Chondrocyte (in vitro differentiated cells): ENCODE measurements around the gene ANKRD2. TPM values are rescaled to one million over a fixed set of nuclear protein-coding genes. Genes with fewer than 3 reads are reported as not detected.
A peak's percentile ranks its signal among the peaks of the same experiment; 100 is the strongest.

Experiments
- DNase-seq: peaks from one replicate; pipeline ENCODE4 v3.0.0; 2021; ENCODE audit warnings: mixed read lengths, low spot score
- H3K27ac Mint-ChIP-seq: one replicate; pipeline ENCODE4 v1.8.0; 2021; ENCODE audit warnings: mild to moderate bottlenecking, moderate library complexity, mixed read lengths; ENCODE audit not compliant: unreplicated experiment
- H3K27me3 Mint-ChIP-seq: 2 replicates; pipeline ENCODE4 v1.8.0; 2021; ENCODE audit warnings: low read depth, mixed read lengths
- H3K36me3 Mint-ChIP-seq: 2 replicates; pipeline ENCODE4 v1.8.0; 2021; ENCODE audit warnings: low read depth, mixed read lengths
- H3K4me1 Mint-ChIP-seq: 2 replicates; pipeline ENCODE4 v1.8.0; 2021; ENCODE audit warnings: low read depth, mild to moderate bottlenecking, mixed read lengths
- H3K4me3 Mint-ChIP-seq: one replicate; pipeline ENCODE4 v1.8.0; 2021; ENCODE audit warnings: mild to moderate bottlenecking, moderate library complexity, mixed read lengths; ENCODE audit not compliant: unreplicated experiment
- H3K9me3 Mint-ChIP-seq: 2 replicates; pipeline ENCODE4 v1.8.0; 2021; ENCODE audit warnings: low read depth, mixed read lengths
- total RNA-seq: library from RNA; stranded (reverse); gene quantifications from 3 replicates; pipeline ENCODE4 v1.2.1, GENCODE V29; 2021
- TF ChIP-seq, protein P1 (sequence below): fragments of 200-600 bp; sonication (generic); IDR thresholded peaks from 2 replicates; pipeline ENCODE4 v1.5.0; 2021; ENCODE audit warnings: antibody characterized with exemption, mild to moderate bottlenecking, moderate library complexity

Gene ANKRD2
- total RNA-seq, 1 donor from 2014 or later = 0.60 TPM

DNA sequence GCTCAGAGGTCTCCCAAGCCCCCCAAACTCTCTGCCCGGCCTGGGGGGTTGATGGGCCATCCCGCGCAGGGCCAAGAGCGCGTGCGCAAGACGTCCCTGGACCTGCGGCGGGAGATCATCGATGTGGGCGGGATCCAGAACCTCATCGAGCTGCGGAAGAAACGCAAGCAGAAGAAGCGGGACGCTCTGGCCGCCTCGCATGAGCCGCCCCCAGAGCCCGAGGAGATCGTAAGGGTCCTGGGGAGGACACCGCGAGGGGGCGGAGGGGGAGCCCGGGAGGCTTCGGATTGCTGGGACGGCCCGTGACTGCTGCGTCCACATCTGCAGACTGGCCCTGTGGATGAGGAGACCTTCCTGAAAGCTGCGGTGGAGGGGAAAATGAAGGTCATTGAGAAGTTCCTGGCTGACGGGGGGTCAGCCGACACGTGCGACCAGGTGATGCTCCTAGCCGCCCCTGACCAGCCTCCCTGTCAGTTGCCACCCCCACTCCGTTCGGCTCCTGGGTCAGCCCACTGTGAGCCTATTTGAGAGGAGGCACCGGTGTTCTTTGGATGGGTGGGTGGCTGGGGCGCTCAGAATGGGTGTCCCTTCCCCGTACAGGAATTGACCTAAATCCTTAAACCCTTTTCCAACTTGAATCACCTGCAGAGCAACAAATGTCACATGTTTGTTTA, 5.7 kb downstream of the ANKRD2 start:
- DNase-seq = no peak
- H3K4me3 Mint-ChIP-seq = no peak overlapping the region
- no peaks in the 10 kb centered on the region for H3K27me3 Mint-ChIP-seq
- no peaks in the 10 kb centered on the region for H3K9me3 Mint-ChIP-seq
- H3K4me1 Mint-ChIP-seq = peaks cover 28% of the 10 kb centered on the region
- H3K27ac Mint-ChIP-seq = no peak overlapping the region
- H3K36me3 Mint-ChIP-seq = no peaks in the 10 kb centered on the region
- TF ChIP-seq, protein P1, sequence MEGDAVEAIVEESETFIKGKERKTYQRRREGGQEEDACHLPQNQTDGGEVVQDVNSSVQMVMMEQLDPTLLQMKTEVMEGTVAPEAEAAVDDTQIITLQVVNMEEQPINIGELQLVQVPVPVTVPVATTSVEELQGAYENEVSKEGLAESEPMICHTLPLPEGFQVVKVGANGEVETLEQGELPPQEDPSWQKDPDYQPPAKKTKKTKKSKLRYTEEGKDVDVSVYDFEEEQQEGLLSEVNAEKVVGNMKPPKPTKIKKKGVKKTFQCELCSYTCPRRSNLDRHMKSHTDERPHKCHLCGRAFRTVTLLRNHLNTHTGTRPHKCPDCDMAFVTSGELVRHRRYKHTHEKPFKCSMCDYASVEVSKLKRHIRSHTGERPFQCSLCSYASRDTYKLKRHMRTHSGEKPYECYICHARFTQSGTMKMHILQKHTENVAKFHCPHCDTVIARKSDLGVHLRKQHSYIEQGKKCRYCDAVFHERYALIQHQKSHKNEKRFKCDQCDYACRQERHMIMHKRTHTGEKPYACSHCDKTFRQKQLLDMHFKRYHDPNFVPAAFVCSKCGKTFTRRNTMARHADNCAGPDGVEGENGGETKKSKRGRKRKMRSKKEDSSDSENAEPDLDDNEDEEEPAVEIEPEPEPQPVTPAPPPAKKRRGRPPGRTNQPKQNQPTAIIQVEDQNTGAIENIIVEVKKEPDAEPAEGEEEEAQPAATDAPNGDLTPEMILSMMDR = no peak

DNA sequence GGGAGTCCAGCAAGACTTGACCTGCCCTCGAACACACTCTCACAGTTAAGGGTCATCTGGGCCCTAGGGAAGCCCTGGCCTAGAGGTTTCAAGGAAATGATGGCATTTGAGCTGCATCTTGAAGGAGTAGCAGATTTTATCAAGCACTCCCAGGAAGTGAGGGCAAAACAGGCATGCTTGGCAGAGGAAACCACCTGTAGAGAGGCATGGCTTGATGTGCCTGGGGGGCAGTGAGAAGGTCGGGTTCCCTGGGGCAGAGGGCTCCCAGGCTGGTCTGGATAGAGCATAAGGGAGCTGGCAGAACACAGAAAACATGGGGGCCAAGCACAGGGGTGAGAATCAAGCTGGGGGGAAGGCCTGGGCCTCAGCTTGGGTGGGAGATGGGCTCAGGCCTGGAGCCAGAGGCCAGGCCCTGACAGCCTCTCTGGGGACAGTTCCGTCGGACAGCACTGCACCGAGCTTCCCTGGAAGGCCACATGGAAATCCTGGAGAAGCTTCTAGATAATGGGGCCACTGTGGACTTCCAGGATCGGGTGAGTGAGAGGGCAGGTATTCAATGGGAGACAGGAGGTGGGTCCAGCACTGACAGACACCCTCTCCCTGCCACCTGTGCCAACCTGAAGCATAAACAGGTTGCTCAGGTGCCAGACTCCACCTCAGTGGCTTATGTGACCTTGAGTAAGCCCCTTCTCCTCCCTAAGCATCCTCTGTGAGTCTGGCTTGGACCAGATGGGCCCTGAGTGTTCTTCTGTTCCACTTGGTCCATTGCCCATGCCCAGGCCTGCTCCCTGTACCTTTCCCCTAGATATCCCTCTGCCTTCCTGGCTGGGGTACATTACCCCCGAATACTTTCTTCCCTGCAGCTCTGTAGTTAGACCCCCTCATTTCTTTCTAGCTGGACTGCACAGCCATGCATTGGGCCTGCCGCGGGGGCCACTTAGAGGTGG, 8.1 kb downstream of the ANKRD2 start:
- peak; percentile 27 for DNase-seq
- H3K4me3 Mint-ChIP-seq = no peak overlapping the region
- H3K4me1 Mint-ChIP-seq = peaks cover 9% of the 10 kb centered on the region
- H3K9me3 Mint-ChIP-seq = no peaks in the 10 kb centered on the region
- H3K27ac Mint-ChIP-seq = no peak overlapping the region
- TF ChIP-seq, protein P1 = no peak
- H3K27me3 Mint-ChIP-seq = no peaks in the 10 kb centered on the region
- H3K36me3 Mint-ChIP-seq = no peaks in the 10 kb centered on the region

GRCh38 chr10:97582169-97582568, 9.6 kb downstream of the ANKRD2 start:
- H3K4me3 Mint-ChIP-seq = no peak overlapping the region
- peaks cover 4% of the 10 kb centered on the region for H3K4me1 Mint-ChIP-seq
- H3K27ac Mint-ChIP-seq = no peak overlapping the region
- H3K27me3 Mint-ChIP-seq = no peaks in the 10 kb centered on the region
- TF ChIP-seq, protein P1 = no peak
- no peaks in the 10 kb centered on the region for H3K36me3 Mint-ChIP-seq
- no peaks in the 10 kb centered on the region for H3K9me3 Mint-ChIP-seq
- peak; percentile 48 for DNase-seq

- Mint-ChIP-seq H3K36me3 (no peaks in the 10 kb centered on the region), H3K27me3 (no peaks in the 10 kb centered on the region), H3K4me1 (peaks cover 4% of the 10 kb centered on the region), H3K27ac (no peak overlapping the region), H3K9me3 (no peaks in the 10 kb centered on the region), H3K4me3 (no peak overlapping the region)
- DNase-seq = peak; percentile 69
- TF ChIP-seq, protein P1 = no peak
These were observed 10.9 kb downstream of the ANKRD2 start for GRCh38 chr10:97583476-97583875.

- DNase-seq = peak; percentile 83
These were observed 11.7 kb downstream of the ANKRD2 start, which contains the start of gene HOGA1 for GRCh38 chr10:97584060-97584797. Gene HOGA1, plus strand, starts transcription at chr10:97584389. Its CDS starts 315 bp downstream, at chr10:97584704.

More at GRCh38 chr10:97584060-97584797, 11.7 kb downstream of the ANKRD2 start, which contains the start of gene HOGA1:
- no peaks in the 10 kb centered on the region for H3K27me3 Mint-ChIP-seq
- no peaks in the 10 kb centered on the region for H3K9me3 Mint-ChIP-seq
- no peak within 1 kb of the TSS for H3K4me3 Mint-ChIP-seq
- peaks cover 4% of the 10 kb centered on the region for H3K4me1 Mint-ChIP-seq
- TF ChIP-seq, protein P1 = no peak
- no peaks in the 10 kb centered on the region for H3K36me3 Mint-ChIP-seq
- no peak within 1 kb of the TSS for H3K27ac Mint-ChIP-seq
